ENCODE measurements around the gene TRIM56.

DNA sequence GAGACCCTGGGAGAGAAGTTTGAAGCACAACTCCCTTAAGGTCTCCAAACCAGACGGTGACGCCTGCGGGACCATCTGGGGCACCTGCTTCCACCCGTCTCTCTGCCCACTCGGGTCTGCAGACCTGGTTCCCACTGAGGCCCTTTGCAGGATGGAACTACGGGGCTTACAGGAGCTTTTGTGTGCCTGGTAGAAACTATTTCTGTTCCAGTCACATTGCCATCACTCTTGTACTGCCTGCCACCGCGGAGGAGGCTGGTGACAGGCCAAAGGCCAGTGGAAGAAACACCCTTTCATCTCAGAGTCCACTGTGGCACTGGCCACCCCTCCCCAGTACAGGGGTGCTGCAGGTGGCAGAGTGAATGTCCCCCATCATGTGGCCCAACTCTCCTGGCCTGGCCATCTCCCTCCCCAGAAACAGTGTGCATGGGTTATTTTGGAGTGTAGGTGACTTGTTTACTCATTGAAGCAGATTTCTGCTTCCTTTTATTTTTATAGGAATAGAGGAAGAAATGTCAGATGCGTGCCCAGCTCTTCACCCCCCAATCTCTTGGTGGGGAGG, 52.5 kb downstream of the TRIM56 start:
- TF ChIP-seq POLR2AphosphoS5 (IDR thresholded peaks at IDR 0.05; ENCODE audit: low read depth, low read length) (no peak), TAF1 (IDR thresholded peaks at IDR 0.05; ENCODE audit: borderline replicate concordance, insufficient read depth, low read length) (no peak), SIN3A (IDR thresholded peaks at IDR 0.05; ENCODE audit: borderline replicate concordance, insufficient read depth, low read length) (no peak), FOXP2 (optimal IDR thresholded peaks at IDR 0.05; ENCODE audit: borderline replicate concordance, extremely low read depth, extremely low read length, insufficient read depth) (no peak)
- TF ChIP-seq, protein P1, sequence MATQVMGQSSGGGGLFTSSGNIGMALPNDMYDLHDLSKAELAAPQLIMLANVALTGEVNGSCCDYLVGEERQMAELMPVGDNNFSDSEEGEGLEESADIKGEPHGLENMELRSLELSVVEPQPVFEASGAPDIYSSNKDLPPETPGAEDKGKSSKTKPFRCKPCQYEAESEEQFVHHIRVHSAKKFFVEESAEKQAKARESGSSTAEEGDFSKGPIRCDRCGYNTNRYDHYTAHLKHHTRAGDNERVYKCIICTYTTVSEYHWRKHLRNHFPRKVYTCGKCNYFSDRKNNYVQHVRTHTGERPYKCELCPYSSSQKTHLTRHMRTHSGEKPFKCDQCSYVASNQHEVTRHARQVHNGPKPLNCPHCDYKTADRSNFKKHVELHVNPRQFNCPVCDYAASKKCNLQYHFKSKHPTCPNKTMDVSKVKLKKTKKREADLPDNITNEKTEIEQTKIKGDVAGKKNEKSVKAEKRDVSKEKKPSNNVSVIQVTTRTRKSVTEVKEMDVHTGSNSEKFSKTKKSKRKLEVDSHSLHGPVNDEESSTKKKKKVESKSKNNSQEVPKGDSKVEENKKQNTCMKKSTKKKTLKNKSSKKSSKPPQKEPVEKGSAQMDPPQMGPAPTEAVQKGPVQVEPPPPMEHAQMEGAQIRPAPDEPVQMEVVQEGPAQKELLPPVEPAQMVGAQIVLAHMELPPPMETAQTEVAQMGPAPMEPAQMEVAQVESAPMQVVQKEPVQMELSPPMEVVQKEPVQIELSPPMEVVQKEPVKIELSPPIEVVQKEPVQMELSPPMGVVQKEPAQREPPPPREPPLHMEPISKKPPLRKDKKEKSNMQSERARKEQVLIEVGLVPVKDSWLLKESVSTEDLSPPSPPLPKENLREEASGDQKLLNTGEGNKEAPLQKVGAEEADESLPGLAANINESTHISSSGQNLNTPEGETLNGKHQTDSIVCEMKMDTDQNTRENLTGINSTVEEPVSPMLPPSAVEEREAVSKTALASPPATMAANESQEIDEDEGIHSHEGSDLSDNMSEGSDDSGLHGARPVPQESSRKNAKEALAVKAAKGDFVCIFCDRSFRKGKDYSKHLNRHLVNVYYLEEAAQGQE (IDR thresholded peaks at IDR 0.05; ENCODE audit: insufficient read depth in 1 of 2, low read depth in 2 of 2, low read length in 2 of 2) = no peak

Data from PFSK-1 (cell line).